B cell (primary cell): ENCODE results near the gene RAC2. TPM values are rescaled to one million over a fixed set of nuclear protein-coding genes. Genes with fewer than 3 reads are reported as not detected.

ENCODE experiments used
- ATAC-seq: fragments of 200-7000 bp; cut with Tn5 transposase; one replicate; pipeline ENCODE4 v1.10.0; 2021; ENCODE audit warnings: low read depth, mild to moderate bottlenecking, moderate number of reproducible peaks, moderate library complexity
- CTCF ChIA-PET: fragments of 350-600 bp; sonication (Branson Sonifier 250); formaldehyde crosslinking; loops from one replicate; lab custom pipeline; 2021; ENCODE audit warnings: antibody characterized with exemption, inconsistent platforms; lab: Charles Lee
- POLR2A ChIA-PET: fragments of 350-600 bp; sonication (Branson Sonifier 250); formaldehyde crosslinking; loops from one replicate; lab custom pipeline; 2021; ENCODE audit warnings: antibody characterized with exemption; lab: Charles Lee
- DNase-seq: peaks from one replicate; pipeline ENCODE4 v3.0.0; 2013
- H2AFZ ChIP-seq: 2 replicates; pipeline ENCODE4 v1.6.1; 2012; ENCODE audit warnings: mild to moderate bottlenecking, low read depth, low read length; ENCODE audit not compliant: insufficient read depth, poor library complexity, severe bottlenecking
- H3K27ac ChIP-seq, 2 donors: 1 replicate in 1 of 2; 2 replicates in 1 of 2; pipeline ENCODE4 v1.5.1; 2012 to 2013; ENCODE audit warnings: low read length in 2 of 2, mild to moderate bottlenecking in 2 of 2, moderate library complexity in 1 of 2
- H3K27me3 ChIP-seq, 4 experiments: fragments of 200-600 bp in 1 of 4; sonication (generic) in 1 of 4; replicated peaks in 1 of 4; 1 replicate in 2 of 4; 2 replicates in 2 of 4; pipeline versions ENCODE4 v1.6.1 to v1.7.0; 2013 to 2016; ENCODE audit warnings: low read length in 3 of 4, mild to moderate bottlenecking in 2 of 4, mixed read lengths in 1 of 4, moderate library complexity in 1 of 4; ENCODE audit not compliant: insufficient read depth in 4 of 4, control insufficient read depth in 3 of 4; ENCODE audit errors: control extremely low read depth in 1 of 4
- H3K36me3 ChIP-seq, 2 experiments: replicated peaks in 1 of 2; 1 replicate in 1 of 2; 2 replicates in 1 of 2; pipeline versions ENCODE4 v1.6.1 to v1.7.1; 2013; ENCODE audit warnings: low read length in 1 of 2; ENCODE audit not compliant: insufficient read depth in 2 of 2, control insufficient read depth in 1 of 2; ENCODE audit errors: control extremely low read depth in 1 of 2, extremely low read depth in 1 of 2
- H3K4me1 ChIP-seq, 2 donors: fragments of 200-600 bp in 1 of 2; sonication (generic) in 1 of 2; 1 replicate in 1 of 2; 2 replicates in 1 of 2; pipeline versions ENCODE4 v1.5.1 to v1.6.1; 2013 to 2017; ENCODE audit warnings: low read length in 2 of 2; ENCODE audit not compliant: control insufficient read depth in 2 of 2, insufficient read depth in 2 of 2
- H3K4me2 ChIP-seq: replicated peaks from 2 replicates; pipeline ENCODE3; 2012; ENCODE audit warnings: mild to moderate bottlenecking, low read depth, low read length; ENCODE audit not compliant: poor library complexity, severe bottlenecking
- H3K4me3 ChIP-seq, 5 experiments: fragments of 200-600 bp in 1 of 5; sonication (generic) in 1 of 5; 1 replicate in 3 of 5; 2 replicates in 2 of 5; pipeline versions ENCODE4 v1.5.1 to v1.7.0; 2011 to 2016; ENCODE audit warnings: low read length in 4 of 5, mild to moderate bottlenecking in 4 of 5, low read depth in 2 of 5, control low read depth in 1 of 5, moderate library complexity in 1 of 5; ENCODE audit not compliant: insufficient read depth in 1 of 5; ENCODE audit errors: control extremely low read depth in 1 of 5, extremely low read depth in 1 of 5
- H3K79me2 ChIP-seq: fragments of 200-600 bp; sonication (generic); one replicate; pipeline ENCODE4 v1.6.0; 2016; ENCODE audit warnings: low read length; ENCODE audit not compliant: control insufficient read depth, insufficient read depth
- H3K9ac ChIP-seq: fragments of 200-600 bp; sonication (generic); 2 replicates; pipeline ENCODE4 v1.6.1; 2017; ENCODE audit warnings: mild to moderate bottlenecking, low read length, moderate library complexity
- H3K9me3 ChIP-seq, 3 donors: one replicate each; pipeline versions ENCODE4 v1.6.1 to v1.7.1; 2013; ENCODE audit warnings: low read length in 2 of 3; ENCODE audit not compliant: control insufficient read depth in 2 of 3, insufficient read depth in 1 of 3; ENCODE audit errors: control extremely low read depth in 1 of 3
- H4K20me1 ChIP-seq: 2 replicates; pipeline ENCODE4 v1.6.0; 2012; ENCODE audit warnings: mild to moderate bottlenecking, low read length; ENCODE audit not compliant: insufficient read depth, control insufficient read depth, poor library complexity, severe bottlenecking
- H3K27ac Mint-ChIP-seq: one replicate; pipeline ENCODE4 v1.8.0; 2021; ENCODE audit warnings: mixed read lengths
- H3K27me3 Mint-ChIP-seq: one replicate; pipeline ENCODE4 v1.8.0; 2021; ENCODE audit warnings: mixed read lengths
- H3K4me1 Mint-ChIP-seq: one replicate; pipeline ENCODE4 v1.8.0; 2021; ENCODE audit warnings: mixed read lengths
- H3K4me3 Mint-ChIP-seq: one replicate; pipeline ENCODE4 v1.8.0; 2021; ENCODE audit warnings: mixed read lengths
- H3K9me3 Mint-ChIP-seq: one replicate; pipeline ENCODE4 v1.8.0; 2022; ENCODE audit warnings: mixed read lengths; ENCODE audit not compliant: insufficient read depth
- CTCF ChIP-seq: fragments of 200-600 bp; IDR thresholded peaks from one replicate; pipeline ENCODE4 v1.8.0; 2022; ENCODE audit warnings: antibody characterized with exemption, mild to moderate bottlenecking
- EZH2 ChIP-seq: IDR thresholded peaks from 2 replicates; pipeline ENCODE4 v1.6.1; 2012; ENCODE audit warnings: borderline replicate concordance, low read depth, mild to moderate bottlenecking, moderate library complexity, low read length; ENCODE audit not compliant: insufficient read depth, poor library complexity, severe bottlenecking
- WGBS: methylation state at CpG from one replicate; pipeline ENCODE4 v1.1.5; 2013; ENCODE audit warnings: missing lambda C conversion rate; ENCODE audit not compliant: insufficient coverage; 5-methylcytosine and 5-hydroxymethylcytosine counted together
- intact Hi-C: fragments of 100-400 bp; cut with micrococcal nuclease; formaldehyde crosslinking; loops from one replicate; pipeline ENCODE4 v1.10.0; 2022
- polyA plus RNA-seq: library from polyadenylated mRNA; depleted of rRNA; stranded (reverse); fragments of >200 nt; gene quantifications from 2 replicates; pipeline ENCODE4 v1.2.3, GENCODE V29; 2012
- total RNA-seq, 2 donors: library from RNA; stranded (reverse); fragments of 120-200 nt in 1 of 2; gene quantifications; 1 replicate in 1 of 2; 2 replicates in 1 of 2; pipeline versions ENCODE4 v1.2.3 to v1.2.4, GENCODE V29; 2013 to 2022

Gene RAC2
- total and polyA plus RNA-seq, 2 donors (not counting 1 experiment from before 2014, with no cell fraction given) = 273 to 776 TPM

- ATAC-seq (no peak), DNase-seq (no peak)
- H3K36me3 ChIP-seq = no peaks in the 10 kb centered on the region
- H3K4me1 Mint-ChIP-seq = peaks cover 36% of the 10 kb centered on the region
- H3K4me2 ChIP-seq = no peak overlapping the region
- H3K27me3 ChIP-seq = no peaks in the 10 kb centered on the region
- H3K27ac ChIP-seq = no peak overlapping the region
- WGBS = 94% methylated on average over 8 of the region's 9 CpGs
- no peak overlapping the region for H3K27ac Mint-ChIP-seq
- H2AFZ ChIP-seq = no peak overlapping the region
- H3K79me2 ChIP-seq = peaks cover 12% of the 10 kb centered on the region
- peaks cover 32 to 39% of the 10 kb centered on the region in 2 donors for H3K4me1 ChIP-seq
- no peak overlapping the region for H3K4me3 ChIP-seq
- no peaks in the 10 kb centered on the region for H4K20me1 ChIP-seq
- POLR2A ChIA-PET = interaction anchor here (0.6 to 3.1 kb wide), 2 partner anchors 13 to 27 kb away, joined by 3 to 17 read pairs; partner anchors contain the start of gene RAC2
- H3K9me3 ChIP-seq = no peaks in the 10 kb centered on the region
- no peak overlapping the region for H3K9ac ChIP-seq
- intact Hi-C loops = no loop called here
- TF ChIP-seq EZH2 (no peak), CTCF (no peak)
- CTCF ChIA-PET = interaction anchor here (1.1 to 13.1 kb wide), 11 partner anchors 9 to 94 kb away, joined by 3 to 377 read pairs (median 41); partner anchors contain the start of gene RAC2
- no peak overlapping the region for H3K4me3 Mint-ChIP-seq
- H3K9me3 Mint-ChIP-seq = no peaks in the 10 kb centered on the region
- no peaks in the 10 kb centered on the region for H3K27me3 Mint-ChIP-seq
These were observed 14.1 kb upstream of the RAC2 start for GRCh38 chr22:37258005-37258752.
